HG03520 (cell line): ENCODE measurements around the gene CNOT9.
A peak's percentile ranks its signal among the peaks of the same experiment; 100 is the strongest.

Experiments used
- ATAC-seq: cut with Tn5 transposase; IDR thresholded peaks from one replicate; pipeline ENCODE4 v1.9.1; 2021; ENCODE audit warnings: mild to moderate bottlenecking, moderate library complexity; ENCODE audit not compliant: unreplicated experiment

Gene CNOT9

DNA sequence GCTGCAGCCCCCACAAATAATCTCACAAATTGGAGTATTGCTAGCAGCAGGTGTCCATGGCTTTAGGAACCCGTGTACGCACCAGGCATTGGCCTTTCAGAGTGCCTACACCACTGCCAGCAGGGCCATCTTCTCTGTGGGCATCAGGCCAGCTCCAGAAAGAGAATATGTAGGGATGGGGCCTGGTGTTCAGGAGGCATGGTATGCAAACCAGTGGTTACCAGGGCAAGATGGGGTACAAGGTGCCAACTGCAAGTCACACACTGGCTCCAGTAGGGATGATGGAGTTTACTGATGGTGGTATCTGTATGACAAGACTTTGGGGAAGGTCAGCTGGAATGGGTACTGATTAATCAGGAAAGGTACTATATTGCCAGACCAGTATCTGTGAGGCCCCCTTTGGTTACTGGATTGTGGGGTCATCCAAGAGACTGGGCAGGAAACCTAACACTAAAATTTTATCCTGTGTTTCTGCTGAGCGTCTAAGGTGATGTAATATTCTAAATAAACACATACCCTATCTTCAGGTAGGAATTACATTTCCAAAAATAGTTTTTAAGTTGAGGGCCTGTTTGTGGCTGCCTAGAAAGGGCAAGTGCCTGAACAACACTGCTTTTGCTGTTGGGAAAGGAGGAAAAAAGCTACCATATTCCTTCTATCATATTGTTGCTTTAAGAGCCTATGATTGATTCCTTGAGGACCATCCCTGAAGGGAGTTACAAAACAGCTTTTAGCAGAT is 9.0 kb downstream of the CNOT9 start:
- no peak for ATAC-seq

DNA sequence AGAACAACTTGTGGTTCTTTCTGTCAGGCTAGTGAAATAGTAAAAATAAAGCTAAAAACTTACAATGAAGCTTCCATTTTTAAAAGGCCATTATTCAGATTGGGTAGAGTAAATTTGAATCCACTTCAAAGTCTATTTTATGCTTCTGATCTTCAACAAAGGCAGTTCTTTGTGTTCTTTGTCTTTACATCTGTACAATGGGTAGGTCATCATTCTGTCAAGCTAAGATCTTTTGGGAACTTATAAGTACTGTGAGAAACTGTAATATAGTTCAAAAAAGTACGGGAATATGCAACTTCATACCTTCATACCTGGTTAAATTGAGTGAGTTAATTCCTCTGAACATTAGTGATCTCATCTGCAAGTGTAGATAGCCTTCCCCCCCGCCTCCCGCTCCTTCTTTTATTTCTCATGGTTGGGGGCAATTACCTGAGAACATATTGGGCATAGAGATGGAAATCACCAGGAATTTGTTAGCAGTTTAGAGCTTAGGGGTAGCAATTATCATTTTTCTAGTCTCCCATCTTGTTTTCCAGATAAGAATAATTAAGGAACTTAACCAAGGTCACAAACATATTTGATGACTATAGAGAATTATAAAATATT is 9.7 kb downstream of the CNOT9 start:
- no peak for ATAC-seq

- ATAC-seq, result peak; percentile 75
Observed at GRCh38 chr2:218582076-218582475, 13.4 kb downstream of the CNOT9 start.

- ATAC-seq, result no peak
Observed at GRCh38 chr2:218583983-218584850, 15.6 kb downstream of the CNOT9 start.

DNA sequence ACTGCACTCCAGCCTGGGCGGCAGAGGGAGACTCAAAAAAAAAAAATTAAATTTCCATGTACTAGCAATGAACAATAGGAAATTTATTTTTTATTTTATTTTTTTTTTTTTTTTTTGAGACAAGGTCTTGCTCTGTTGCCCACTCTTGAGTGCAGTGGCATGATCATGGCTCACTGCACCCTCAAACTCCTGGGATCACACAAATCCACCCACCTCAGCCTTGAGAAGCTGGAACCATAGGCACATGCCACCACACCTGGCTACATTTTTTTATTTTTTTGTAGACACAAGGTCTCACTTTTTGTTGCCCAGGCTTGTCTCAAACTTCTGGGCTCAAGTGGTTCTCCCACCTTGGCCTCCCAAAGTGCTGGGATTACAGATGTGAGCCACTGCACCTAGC is 16.9 kb downstream of the CNOT9 start:
- no peak for ATAC-seq

DNA sequence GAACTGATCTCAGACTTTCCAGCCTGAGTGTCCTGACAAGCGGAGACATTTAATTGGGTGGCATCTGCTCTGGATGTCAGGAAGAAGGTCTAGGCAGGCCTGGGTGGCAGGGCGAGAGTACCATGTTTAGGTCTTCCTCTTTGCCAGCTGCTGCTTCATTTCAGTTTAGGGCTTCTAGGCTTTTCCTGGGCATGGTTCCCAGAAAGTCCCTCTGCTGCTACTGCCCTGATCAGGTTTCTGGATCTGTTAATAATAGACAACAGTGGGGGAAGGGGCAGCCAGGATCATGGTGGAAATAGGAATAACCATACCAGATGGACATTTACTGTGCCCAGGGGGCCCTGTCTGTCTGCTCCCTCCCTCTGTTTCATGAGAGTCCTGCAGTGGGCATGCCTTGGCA is 36.8 kb downstream of the CNOT9 start:
- ATAC-seq, result no peak

- no peak for ATAC-seq
Observed at GRCh38 chr2:218607436-218608115, 38.9 kb downstream of the CNOT9 start, which contains the start of gene PLCD4. TSS of gene PLCD4 (plus strand) at chr2:218607899. CDS start at chr2:218615740, 7,841 bp downstream.

DNA sequence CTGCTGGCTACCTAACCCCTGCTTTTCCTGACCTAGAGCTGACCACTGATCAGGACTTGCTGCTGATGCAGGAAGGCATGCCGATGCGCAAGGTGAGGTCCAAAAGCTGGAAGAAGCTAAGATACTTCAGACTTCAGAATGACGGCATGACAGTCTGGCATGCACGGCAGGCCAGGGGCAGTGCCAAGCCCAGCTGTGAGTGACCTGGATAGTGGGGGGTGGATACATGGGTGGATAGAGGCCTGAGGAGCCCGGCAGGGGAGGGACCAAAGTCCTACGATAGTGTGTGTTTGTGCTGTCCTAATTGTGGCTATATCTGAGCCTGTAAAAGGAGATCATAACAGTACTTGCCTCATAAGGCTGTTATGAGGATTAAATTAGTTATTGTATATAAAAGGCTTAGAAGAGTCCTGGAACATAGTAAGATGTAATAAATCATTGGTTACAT is 47.3 kb downstream of the CNOT9 start:
- ATAC-seq, result no peak

- no peak for ATAC-seq
Observed at GRCh38 chr2:218618102-218618860, 49.6 kb downstream of the CNOT9 start.

GRCh38 chr2:218621007-218621406 is 52.4 kb downstream of the CNOT9 start:
- ATAC-seq, result no peak

DNA sequence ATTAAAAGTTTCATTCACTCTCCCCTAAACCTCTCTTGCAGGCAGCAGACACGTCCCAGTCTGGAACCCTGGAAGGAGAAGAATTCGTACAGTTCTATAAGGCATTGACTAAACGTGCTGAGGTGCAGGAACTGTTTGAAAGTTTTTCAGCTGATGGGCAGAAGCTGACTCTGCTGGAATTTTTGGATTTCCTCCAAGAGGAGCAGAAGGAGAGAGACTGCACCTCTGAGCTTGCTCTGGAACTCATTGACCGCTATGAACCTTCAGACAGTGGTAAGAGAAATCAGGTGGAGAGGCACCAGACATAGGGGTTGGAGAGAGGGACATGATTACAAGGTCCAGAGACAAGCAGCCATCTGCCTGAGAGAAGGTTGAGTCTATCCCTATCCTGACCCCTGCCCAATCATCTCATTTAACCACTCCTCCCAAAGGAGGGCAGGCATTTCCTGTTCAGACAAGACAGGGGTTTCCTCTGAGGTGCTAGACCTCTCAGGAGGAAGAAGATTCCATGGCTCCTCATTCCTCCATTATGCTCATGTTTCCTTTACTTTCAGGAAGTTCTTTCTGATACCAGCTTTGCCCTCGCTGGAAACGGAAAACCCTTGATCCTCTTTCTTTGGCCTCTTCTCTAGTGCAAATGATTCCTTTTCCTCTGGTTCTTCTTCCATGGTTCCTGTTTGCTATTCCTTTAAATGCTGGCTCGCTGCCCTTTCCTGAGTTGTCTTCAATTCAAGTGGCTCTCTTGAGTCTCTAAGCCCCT is 54.1 kb downstream of the CNOT9 start:
- ATAC-seq, result no peak

DNA sequence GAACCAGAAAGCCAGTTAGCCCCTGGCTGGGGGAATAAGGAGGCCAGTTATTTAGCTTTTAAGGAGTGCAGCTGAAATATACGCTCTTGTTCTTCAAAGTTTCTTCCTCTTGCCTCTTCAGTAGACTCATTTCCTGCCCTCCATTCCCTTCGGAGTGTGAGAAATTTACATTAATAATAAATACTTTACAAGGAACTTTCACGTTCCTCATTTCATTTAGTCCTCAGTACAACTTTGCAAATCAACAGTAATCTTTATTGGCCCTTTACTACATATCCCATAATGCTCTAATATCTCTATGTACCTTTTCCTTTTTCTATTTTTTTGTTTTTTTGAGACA is 54.7 kb downstream of the CNOT9 start:
- ATAC-seq, result no peak

- no peak for ATAC-seq
Observed at GRCh38 chr2:218626369-218626768, 57.7 kb downstream of the CNOT9 start.

DNA sequence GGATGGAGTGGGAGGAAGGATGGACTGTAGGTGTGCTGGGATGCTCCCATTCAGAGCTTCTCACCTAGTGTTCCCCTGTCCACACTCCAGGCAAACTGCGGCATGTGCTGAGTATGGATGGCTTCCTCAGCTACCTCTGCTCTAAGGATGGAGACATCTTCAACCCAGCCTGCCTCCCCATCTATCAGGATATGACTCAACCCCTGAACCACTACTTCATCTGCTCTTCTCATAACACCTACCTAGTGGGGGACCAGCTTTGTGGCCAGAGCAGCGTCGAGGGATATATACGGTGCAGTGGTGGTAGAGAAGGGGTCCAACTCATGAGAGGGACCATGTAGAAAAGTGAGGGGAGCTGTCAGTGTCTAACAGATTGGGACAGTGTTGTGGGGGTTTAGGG is 59.3 kb downstream of the CNOT9 start:
- ATAC-seq, result no peak

- ATAC-seq, result no peak
Observed at GRCh38 chr2:218631837-218632236, 63.2 kb downstream of the CNOT9 start.

- no peak for ATAC-seq
Observed at GRCh38 chr2:218635719-218636118, 67.1 kb downstream of the CNOT9 start.

- no peak for ATAC-seq
Observed at GRCh38 chr2:218638372-218638771, 69.7 kb downstream of the CNOT9 start.

DNA sequence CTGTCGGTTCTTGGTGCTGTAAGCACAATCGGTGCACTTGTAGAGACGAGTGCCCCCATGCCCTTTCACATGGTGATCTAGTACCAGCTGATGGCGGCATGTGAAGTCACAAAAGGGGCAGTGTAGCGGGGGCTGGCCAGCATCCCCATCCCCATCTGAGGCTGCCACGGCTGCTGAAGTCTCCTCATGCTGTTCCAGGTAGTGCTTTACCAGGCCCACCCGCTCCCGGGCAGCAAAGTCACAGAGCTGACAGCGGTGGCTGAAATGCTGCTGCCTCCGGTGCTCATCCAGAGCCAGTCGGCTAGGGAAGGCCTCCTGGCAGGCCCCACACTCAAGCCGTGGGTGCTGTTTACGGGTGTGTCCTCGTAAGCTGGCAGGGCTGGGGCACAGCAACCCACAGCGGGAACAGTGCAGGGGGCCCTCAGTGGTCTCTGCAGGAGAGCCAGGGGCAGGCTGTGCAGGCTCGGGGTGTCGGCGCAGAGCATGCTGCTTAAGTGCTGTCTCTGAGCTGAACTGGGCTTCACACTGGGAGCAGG is 73.5 kb downstream of the CNOT9 start:
- no peak for ATAC-seq

DNA sequence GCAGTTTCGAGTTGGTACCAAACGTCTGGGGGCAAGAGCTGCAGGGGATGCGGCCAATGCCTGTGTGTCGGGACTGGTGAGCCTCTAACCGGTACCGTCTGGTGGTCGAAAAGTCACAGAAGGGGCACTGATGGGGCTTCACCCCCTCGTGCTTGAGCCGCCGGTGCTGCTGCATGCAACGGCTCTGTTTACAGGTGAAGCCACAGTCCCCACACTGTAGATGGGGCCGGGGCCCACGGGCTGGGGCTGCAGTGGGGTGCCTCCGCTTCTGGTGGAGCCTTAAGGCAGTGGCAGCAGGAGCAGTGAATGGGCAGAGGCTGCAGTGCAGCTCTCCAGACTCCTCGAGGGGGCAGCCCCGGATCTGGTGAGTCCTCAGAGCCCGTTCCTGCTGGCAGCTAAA is 74.1 kb downstream of the CNOT9 start:
- no peak for ATAC-seq
